ENCODE measurements around the gene COPB1.

GRCh38 chr11:14513800-14514199, 14.2 kb upstream of the COPB1 start:
- TF ChIP-seq EP300 (IDR thresholded peaks at IDR 0.05) (no peak), CTCF (IDR thresholded peaks at IDR 0.05) (no peak)
